D341Med (cell line): ENCODE data around the gene SLC36A2.
"Not testable (repeated sequence)": the region's sequence is repeated elsewhere in the genome, so short reads cannot be mapped to it uniquely, and the experiment has no call there.

Experiments used
- DNase-seq: peaks from one replicate; pipeline ENCODE4 v3.0.0; 2012; ENCODE audit warnings: low spot score

SLC36A2 gene

DNA sequence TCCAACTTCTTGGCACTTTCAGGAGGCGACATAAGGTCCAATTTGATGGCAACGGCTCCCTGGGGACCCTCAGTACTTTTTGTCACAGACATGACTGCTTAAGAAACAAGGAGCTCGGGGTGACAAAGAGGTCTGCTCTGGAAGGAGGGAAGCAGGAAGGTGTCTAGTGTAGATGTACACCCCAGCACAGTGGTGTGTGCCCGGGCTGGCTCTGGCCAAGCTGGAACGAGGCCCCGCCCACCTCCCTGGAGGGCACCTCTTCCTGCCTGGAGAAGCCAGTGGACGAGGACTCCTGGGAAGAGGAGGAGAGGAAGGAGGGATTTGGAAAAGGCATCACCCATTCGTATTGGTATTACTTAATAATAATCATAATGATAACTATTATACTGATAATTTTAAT is at the start of gene SLC36A2:
TSS of gene SLC36A2 (minus strand) at position 191 of the 400 bp plus-strand sequence. CDS start at position 92, 99 bp downstream.
- no peak for DNase-seq

DNA sequence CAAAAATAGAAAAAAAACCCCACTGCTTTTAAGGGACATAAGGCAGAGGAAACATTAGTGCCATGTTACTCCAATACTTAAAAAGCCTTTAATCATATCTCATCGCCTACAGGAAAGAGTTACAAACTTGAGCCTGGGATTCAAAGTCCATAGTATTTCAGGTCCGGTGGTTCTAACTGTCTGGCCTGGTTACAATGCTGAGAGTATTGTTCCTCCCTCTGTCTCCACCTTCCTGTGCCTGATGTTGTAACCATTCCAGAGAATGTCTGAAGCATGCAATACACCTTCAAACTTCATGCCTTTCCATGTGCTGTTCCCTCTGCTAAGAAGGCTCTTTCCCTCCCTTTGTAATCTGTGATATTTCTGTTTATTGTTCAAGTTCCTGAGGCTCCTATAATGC is 41.6 kb upstream of the SLC36A2 start:
- DNase-seq, result no peak

DNA sequence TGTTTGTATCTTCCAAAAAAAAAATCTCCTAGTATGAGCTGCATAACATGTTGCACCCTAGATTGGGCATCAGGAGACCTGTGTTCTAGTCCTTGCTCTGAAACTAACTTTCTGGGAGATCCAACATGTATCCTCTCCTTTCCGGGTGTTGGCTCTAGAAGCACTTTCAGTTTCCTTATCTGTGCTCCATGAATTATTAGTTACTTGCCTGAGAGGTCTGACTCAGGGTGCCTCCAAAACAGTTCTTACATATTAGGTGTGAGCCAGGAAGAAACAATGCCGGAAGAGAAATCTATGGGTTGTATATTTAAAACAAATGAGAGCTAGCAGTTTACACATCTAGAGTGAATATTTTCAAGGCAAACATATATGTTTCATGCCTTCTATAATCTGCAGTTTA is 36.7 kb upstream of the SLC36A2 start:
- no peak for DNase-seq

DNA sequence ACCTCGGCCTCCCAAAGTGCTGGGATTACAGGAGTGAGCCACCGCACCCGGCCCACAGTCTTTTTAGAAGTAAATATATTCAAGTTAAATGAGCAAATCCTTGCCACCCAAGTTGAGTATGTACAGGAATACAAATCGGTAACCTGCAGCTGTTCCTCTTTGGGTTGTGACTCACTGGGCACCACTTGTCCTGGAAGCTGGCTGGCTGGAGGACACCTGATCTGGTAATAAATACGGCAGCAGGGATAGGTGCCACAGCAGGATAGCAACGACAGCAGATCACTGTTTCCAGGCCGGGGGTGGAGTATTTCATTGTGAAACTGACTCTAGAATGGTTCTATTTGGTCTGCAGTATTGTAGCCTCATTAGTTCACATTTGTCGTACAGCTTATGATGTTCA is 35.7 kb upstream of the SLC36A2 start:
- no peak for DNase-seq

DNA sequence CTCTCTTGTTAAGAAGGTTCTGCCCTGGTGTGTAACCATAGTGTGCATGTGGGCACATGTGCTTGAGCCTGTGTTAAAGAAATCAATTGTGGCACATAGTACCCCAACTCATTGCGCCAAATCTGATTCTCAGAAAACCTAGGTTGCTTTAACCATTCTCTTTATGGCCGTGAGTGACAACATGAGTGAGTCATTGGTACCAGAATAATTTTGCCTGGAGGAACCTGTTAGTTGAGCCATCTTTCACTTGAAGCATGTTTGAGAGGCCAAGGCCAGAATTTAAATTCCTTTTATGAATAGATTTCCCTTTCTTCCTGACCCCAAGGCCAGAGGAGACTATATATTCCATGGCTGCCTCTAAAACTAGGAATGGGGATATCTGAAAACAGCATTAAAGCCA is 35.2 kb upstream of the SLC36A2 start:
- DNase-seq, result no peak

DNA sequence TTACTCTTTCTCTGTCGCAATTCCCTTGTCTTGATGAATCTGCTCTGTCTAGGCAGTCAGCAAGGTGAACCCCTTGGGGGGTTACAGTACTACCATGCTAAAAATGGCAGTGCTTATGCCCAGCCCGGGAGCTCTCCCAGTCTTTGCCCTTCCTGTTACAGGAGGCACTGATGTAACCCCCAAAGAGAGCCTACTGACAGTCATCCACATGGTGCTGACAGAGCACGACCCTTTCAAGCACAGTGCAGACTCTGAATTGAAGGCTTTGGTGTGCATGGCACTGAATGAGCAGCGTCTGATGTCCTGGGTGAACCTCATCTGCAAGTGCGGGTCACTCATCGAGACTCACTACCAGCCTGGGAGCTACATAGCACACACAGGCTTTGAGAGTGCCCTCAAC is 34.5 kb upstream of the SLC36A2 start:
- DNase-seq, result no peak

DNA sequence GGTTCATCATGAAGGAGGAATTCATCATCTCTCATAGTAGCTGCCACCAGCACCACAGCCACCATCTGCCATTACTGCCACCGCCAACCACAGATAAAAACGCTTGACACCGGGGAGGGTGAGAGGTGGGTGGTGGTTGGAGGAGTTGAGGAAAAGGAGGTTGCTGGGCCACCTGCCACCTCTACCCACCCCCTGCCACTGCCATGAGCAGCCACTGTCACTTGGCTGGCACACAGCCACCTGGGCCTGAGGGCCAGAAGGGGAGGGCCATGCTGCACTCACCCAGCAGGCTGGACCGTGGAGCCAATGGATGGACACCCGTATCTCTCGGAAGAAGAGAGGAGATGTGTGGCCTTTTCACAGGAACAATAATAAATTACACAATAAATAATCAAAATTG is 31.3 kb upstream of the SLC36A2 start:
- DNase-seq, result no peak

DNA sequence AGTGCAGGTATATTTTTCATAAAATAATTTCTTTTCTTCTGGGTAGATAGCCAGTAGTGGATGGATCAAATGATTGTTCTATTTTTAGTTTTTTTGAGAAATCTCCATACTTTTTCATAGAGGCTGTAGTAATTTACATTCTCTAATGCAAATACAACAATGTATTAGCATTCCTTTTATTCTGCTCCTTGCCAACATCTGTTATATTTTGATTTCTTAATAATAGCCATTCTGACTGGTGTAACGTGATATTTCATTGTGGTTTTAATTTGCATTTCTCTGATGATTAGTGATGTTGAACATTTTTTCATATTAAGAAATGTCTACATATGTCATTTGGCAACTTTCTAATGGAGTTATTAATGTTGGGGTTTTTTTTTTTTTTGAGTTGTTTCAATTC is 27.2 kb upstream of the SLC36A2 start:
- no peak for DNase-seq

DNA sequence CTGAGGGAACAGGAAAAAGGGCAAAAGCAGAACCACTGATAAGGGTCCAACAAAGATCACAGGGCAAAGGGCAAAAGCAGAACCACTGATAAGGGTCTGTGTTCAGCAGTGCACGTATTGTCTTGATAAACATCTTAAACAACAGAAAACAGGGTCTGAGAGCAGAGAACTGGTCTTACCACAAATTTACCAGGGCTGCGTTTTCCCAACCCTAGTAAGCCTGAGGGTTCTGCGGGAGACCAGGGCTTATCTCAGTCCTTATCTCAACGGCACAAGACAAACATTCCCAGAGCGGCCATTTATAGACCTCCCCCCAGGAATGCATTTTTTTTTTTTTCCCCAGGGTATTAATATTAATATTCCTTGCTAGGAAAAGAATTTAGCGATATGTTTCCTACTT is 19.7 kb upstream of the SLC36A2 start:
- DNase-seq, result not testable (repeated sequence)

DNA sequence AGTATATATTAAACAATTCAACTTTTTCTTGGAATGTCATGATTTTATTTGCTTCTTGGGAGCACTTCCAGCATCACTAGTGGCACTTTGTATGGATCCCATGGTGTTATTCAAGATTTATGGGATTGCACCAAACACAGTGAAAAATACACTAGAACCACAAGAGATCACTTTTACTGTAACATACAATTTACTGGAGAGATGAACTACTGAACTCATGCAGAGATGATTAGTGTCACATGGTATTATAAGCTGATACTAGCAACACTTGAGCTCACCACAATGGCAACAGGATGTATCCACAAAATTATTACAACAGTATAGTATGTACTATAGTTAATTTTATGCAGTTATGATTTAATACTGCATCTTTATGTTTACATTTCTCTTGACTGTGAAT is 16.3 kb upstream of the SLC36A2 start:
- DNase-seq, result no peak

DNA sequence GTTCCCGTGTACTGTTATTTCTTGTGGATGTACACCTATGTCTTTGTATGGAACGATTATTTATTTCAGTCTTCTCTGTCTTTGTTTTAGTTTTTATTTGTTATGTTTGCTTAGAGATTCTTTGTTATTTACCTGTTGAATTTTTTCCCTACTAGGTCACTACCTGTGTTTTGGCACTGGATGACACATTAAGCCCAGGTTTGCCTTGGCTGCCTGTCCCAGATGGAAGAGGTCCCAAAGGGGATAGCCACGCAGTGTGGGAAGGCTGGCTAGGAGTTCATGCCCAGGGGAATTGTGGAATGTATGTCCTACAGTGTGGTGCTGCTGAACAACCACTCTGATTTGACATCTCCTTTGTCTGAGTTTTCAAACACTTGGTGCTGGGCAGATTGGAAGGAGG is 15.6 kb upstream of the SLC36A2 start:
- no peak for DNase-seq

DNA sequence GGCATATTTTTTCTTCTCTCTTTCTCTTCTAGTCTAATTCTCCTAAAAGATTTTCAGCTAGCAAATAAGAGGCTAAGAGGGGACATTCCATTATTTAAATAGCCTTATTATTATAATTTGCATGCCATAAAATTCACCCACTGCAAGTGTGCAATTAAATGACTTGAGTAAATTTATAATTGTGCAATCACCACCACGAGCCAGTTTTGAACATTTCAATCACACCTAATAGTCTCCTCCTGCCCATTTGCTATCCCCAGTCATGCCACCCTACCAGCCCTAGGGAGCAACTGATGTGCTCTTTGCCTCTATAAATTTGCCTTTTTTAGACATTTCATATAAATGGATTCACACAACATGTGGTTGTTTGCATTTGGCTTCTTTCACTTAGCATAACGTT is 12.0 kb upstream of the SLC36A2 start:
- DNase-seq, result no peak

DNA sequence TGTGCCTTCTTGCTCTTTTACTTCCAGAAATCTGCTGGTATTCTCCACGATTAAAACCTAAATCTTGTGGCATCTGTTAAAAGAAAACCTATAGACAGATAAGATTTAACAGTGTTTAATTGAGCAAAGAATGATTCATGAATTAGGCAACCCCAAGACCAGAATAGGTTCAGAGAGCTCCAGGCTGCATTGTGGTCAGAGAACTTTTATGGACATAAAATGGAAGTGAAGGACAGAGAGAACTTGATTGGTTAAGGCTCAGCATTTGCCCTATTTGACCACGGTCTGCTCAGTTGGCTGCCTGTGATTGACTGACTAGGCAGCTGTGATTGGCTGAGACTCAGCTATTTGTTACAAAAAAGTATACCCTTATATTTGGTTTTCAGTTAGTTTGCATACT is 10.4 kb upstream of the SLC36A2 start:
- DNase-seq, result no peak

DNA sequence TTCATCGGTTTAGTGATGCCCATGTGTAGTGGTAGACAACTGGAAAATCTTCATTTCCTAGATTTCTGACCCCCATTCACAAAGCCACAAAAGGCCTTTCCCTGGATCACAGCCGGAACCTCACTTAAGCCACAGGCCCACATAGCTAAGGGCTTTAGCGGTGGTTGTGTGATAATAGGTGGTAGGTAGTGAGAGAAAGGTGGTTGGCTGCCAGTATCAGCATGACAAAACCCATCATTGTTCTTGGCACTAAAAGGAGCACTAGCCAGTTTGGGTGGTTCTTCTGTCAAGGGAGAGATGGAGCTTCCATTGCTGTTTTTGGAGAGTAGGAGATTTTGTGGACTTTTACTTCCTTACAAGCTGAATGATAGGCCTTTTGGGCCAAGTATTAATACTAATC is 9.7 kb upstream of the SLC36A2 start:
- no peak for DNase-seq

DNA sequence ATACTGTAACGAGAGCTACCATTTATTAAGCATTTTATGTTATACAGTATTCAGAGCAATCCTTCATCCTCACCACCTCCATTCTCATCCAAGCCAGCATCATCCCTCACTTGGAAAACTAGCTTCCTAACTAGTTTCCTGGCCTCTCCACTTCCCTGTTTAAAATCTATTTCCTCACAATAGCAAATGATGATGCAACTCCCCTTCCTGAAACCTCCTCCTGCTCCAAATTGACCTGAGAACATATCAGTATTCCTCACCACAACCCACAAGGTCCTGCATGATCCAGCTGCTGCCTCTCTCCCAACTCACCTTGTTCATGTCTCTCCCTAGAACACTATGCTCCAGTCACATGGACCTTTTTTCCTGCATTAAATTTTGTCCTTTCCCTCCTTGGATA is 4.3 kb upstream of the SLC36A2 start:
- DNase-seq, result no peak

DNA sequence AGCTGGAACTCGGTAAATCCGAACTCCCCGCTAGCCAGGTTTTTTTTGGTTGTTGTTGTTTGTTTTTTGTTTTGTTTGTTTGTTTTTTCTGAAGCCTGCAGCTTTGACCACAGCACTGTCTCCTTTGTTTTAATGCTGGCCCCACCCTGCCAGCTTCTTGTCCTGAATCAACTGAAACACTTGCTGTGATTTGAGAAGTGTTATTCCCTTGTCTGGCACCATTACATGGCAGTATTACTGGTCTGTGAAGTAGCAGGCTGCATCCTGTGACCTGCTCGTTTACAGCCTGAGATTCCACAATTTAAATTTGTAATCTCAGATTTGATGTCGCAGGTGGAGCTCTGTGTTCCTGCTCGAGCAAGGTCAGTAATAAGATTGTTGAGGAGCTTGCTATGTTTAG is 1.4 kb upstream of the SLC36A2 start:
- no peak for DNase-seq

DNA sequence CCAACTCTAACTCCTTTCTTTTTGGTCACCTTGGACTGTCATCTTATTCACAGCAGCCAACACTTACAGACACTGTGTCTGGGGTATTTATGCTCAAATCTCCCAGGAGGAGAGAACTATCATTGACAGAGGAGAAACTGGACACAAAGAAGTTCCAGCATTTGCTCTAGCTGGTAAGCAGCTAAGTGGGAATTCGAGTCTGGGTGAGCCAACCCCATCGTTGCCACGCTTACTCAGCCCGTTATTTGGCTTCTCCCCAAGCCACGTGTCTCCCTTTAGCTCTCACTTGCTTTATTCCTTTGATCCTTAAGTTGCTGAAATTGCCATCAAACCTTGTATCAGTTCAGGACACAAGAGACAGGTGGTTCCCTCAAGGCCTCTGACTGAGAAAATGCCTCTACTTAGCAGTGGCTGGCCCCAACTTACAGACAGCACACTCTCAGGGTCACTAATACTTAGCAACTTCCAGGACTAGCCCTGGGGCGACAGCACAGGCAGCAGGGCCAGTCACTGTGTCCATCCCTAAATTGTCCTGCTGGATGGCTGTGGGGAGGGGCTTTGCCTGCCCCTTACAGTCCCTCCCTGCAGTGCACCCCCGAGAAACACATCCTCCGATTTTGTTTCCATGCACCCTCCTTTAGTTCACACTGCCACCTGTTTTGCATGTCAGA is 1.4 kb downstream of the SLC36A2 start:
- DNase-seq, result no peak

DNA sequence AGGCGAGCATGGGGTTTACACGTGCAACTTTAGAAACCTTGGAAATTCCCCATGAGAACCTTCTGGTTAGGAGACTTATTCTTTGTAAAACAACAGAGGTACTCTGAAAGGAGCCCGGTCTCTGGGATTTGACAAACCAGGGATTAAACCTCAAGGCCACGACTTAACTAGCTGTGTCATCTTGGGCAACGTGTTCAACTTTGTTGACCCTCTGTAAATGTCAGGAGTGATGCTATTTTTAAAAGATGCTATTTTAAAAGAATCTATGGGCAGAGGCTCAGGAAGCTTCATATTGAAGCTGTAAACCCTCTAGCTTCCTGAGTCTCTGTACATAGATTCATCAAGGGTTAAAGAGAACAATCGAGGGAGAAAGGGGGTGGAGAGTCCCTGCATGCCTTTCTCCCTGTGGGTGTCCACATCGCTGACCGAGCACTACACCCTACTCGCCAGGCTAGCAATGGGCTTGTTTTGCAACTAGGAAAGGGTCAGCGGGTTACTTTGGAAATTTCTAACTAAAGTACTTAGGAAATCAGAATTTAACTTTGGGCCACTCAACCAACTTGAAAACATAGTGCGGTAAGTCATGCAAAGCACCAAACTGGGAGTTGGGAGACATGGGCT is 2.1 kb downstream of the SLC36A2 start:
- DNase-seq, result no peak

DNA sequence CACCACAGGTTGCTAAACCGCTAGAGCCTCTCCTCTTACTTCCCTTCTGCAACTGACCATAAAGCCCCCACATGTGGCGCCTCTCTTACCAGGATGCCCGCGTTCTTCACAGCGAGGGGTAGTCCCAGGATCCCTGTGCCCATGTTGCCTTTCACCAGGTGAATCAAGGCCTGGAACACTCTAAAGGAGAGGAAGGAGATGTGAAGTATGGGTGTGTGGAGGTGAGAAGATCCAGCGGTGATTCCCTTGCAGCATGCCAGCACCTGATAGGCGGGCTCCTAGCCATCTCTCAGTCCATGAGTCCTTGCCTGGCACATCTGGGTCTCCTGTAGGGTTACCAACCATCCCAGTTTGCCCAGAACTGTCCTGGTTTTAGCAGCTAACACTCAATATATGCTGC is 3.3 kb downstream of the SLC36A2 start:
- DNase-seq, result no peak

DNA sequence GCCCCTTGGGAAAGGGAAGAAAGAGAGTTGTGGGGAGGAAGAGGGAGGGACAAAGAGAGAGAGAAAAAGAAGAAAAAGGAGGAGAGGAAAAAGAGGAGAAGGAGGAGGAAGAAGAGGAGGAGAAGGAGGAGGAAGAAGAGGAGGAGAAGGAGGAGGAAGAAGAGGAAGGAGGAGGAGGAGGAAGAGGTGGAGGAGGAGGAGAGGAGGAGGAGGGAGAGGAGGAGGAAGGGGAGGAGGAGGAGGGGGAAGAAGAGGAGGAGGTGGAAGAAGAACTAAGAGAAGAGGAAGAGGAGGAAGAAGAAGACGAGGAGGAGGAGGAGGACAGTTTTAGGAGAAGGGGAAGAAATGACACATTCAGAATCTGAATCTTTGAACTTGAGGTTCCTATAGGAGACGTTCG is 7.4 kb downstream of the SLC36A2 start:
- DNase-seq, result no peak

DNA sequence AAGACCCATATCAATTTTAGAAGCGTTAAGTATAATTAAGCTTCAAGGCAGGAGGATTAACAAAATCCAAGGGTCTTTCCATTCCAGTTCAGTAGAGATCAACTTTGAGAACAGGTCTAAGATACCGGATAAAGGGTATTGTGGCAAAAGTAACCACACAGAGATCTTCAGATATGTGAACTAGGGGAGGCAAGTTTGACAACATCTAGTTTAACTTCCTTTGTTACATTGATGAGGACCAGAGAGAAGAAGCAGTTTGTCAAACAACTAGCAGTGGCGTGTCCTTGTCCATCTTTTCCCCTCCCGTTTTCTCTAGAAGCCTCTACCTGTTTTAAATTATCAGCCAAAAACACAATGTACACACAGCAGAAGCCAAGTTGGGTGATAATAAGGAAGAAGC is 8.6 kb downstream of the SLC36A2 start:
- DNase-seq, result no peak

DNA sequence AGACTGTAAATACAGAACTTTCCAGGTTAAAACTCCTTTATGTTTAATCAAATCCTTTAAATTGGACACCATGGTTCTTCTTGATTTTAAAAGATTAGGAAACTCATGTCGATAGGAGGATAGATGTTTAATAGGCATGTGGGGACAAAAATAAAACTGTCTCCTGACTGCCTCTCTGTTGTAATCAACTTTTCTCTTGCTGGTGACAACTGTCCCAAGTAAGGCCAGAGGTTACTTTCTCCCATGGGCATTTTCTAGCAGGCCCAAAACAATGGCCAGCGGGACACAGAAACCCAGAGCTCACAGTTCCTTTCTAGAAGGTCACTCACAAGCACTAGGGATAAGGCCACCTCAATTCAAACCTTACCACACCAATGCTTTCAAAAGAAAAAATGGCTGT is 14.5 kb downstream of the SLC36A2 start:
- no peak for DNase-seq

DNA sequence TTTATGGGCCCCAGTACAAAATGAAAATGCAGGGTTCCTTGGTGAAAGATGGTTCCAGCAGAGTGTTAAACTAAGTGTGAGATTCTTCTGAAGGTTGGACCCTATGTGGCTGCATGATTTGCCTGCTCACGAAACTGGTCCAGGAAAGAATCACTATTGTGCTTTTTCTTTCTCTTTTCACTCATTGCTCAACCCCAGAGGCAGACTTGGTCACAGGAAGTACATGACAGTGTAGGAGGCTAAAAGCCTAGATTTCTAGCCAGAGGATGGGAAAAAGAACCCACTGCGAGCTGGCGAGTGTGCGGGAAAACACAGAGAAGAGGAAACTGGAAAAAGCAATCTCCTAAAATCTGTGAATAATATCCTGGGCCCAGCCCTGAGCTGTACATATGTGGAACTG is 18.6 kb downstream of the SLC36A2 start:
- DNase-seq, result no peak

DNA sequence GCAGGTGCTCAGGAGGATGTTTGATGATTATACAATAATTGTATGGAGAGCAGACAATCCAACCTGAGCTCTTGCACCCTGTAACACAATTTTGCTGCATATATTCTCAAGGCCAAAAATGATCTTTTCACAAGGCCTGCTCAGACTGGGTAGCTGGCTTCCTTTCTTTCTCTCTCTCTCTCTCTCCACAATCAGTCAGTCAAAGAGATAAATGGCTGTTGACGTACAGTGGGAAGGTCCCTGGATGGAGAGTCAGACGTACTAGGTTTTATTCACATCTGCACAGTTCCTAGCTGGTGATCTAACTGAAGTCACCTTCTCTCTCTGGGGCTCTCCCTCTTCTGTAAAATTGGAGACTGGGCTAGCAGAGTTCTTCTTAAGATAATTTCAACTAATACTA is 19.8 kb downstream of the SLC36A2 start:
- DNase-seq, result no peak
